ENCODE measurements around the gene GLRA1.
"Not testable (repeated sequence)": the region's sequence is repeated elsewhere in the genome, so short reads cannot be mapped to it uniquely, and the experiment has no call there.

Gene GLRA1

GRCh38 chr5:151873701-151874100, 51.0 kb downstream of the GLRA1 start:
- ATAC-seq: no peak
- H3K27ac Mint-ChIP-seq: no peak overlapping the region
- peaks cover 3% of the 10 kb centered on the region for H3K4me1 Mint-ChIP-seq
- no peak overlapping the region for H3K4me3 Mint-ChIP-seq
- no peaks in the 10 kb centered on the region for H3K36me3 Mint-ChIP-seq
- DNase-seq (ENCODE audit: low spot score in 2 of 2): no peak
- peaks cover 9% of the 10 kb centered on the region for H3K9me3 Mint-ChIP-seq

- DNase-seq (ENCODE audit: low spot score in 2 of 2): no peak
- no peak overlapping the region for H3K4me3 Mint-ChIP-seq
- ATAC-seq: no peak
- H3K27ac Mint-ChIP-seq: no peak overlapping the region
- H3K36me3 Mint-ChIP-seq: no peaks in the 10 kb centered on the region
- peaks cover 6% of the 10 kb centered on the region for H3K9me3 Mint-ChIP-seq
- H3K4me1 Mint-ChIP-seq: peaks cover 7% of the 10 kb centered on the region
Observed at GRCh38 chr5:151872701-151873100, 52.0 kb downstream of the GLRA1 start.

GRCh38 chr5:151870820-151871219, 53.8 kb downstream of the GLRA1 start:
- Mint-ChIP-seq H3K4me3 (no peak overlapping the region), H3K9me3 (no peaks in the 10 kb centered on the region), H3K36me3 (no peaks in the 10 kb centered on the region), H3K27ac (no peak overlapping the region), H3K4me1 (peaks cover 7% of the 10 kb centered on the region)
- DNase-seq (ENCODE audit: low spot score in 2 of 2) (no peak), ATAC-seq (peak; percentile 79)

- Mint-ChIP-seq H3K36me3 (no peaks in the 10 kb centered on the region), H3K4me1 (peaks cover 7% of the 10 kb centered on the region), H3K4me3 (no peak overlapping the region), H3K27ac (no peak overlapping the region), H3K9me3 (no peaks in the 10 kb centered on the region)
- DNase-seq (ENCODE audit: low spot score in 2 of 2): no peak
- no peak for ATAC-seq
Observed at GRCh38 chr5:151870271-151870670, 54.4 kb downstream of the GLRA1 start.

- ATAC-seq (no peak), DNase-seq (ENCODE audit: low spot score in 2 of 2) (no peak)
- Mint-ChIP-seq H3K9me3 (no peaks in the 10 kb centered on the region), H3K4me3 (no peak overlapping the region), H3K27ac (no peak overlapping the region), H3K36me3 (no peaks in the 10 kb centered on the region), H3K4me1 (peaks cover 7% of the 10 kb centered on the region)
Observed at GRCh38 chr5:151869843-151870242, 54.8 kb downstream of the GLRA1 start.

GRCh38 chr5:151868451-151868850, 56.2 kb downstream of the GLRA1 start:
- Mint-ChIP-seq H3K4me1 (peaks cover 7% of the 10 kb centered on the region), H3K9me3 (no peaks in the 10 kb centered on the region), H3K36me3 (no peaks in the 10 kb centered on the region), H3K27ac (peak overlapping the region; percentile 38), H3K4me3 (no peak overlapping the region)
- DNase-seq (ENCODE audit: low spot score in 2 of 2) (peak in 1 of 2 donors; percentile 3), ATAC-seq (peak; percentile 96)

- Mint-ChIP-seq H3K9me3 (no peaks in the 10 kb centered on the region), H3K36me3 (no peaks in the 10 kb centered on the region), H3K4me1 (peaks cover 7% of the 10 kb centered on the region), H3K27ac (no peak overlapping the region), H3K4me3 (no peak overlapping the region)
- ATAC-seq (no peak), DNase-seq (ENCODE audit: low spot score in 2 of 2) (no peak)
Observed at GRCh38 chr5:151864061-151864748, 60.4 kb downstream of the GLRA1 start.

- no peaks in the 10 kb centered on the region for H3K9me3 Mint-ChIP-seq
- H3K4me3 Mint-ChIP-seq: no peak overlapping the region
- H3K4me1 Mint-ChIP-seq: peaks cover 3% of the 10 kb centered on the region
- H3K27ac Mint-ChIP-seq: no peak overlapping the region
- DNase-seq (ENCODE audit: low spot score in 2 of 2): no peak
- no peak for ATAC-seq
- no peaks in the 10 kb centered on the region for H3K36me3 Mint-ChIP-seq
Observed at GRCh38 chr5:151863566-151863965, 61.1 kb downstream of the GLRA1 start.

- ATAC-seq (no peak), DNase-seq (ENCODE audit: low spot score in 2 of 2) (no peak)
- Mint-ChIP-seq H3K36me3 (no peaks in the 10 kb centered on the region), H3K9me3 (no peaks in the 10 kb centered on the region), H3K4me1 (peaks cover 2% of the 10 kb centered on the region), H3K4me3 (no peak overlapping the region), H3K27ac (no peak overlapping the region)
Observed at GRCh38 chr5:151862811-151863472, 61.7 kb downstream of the GLRA1 start.

- not testable (repeated sequence) for H3K9me3 Mint-ChIP-seq; H3K27ac Mint-ChIP-seq; H3K4me3 Mint-ChIP-seq; H3K36me3 Mint-ChIP-seq; ATAC-seq; H3K4me1 Mint-ChIP-seq; DNase-seq (ENCODE audit: low spot score in 2 of 2)
Observed at GRCh38 chr5:151860867-151861266, 63.8 kb downstream of the GLRA1 start.

GRCh38 chr5:151856861-151857260, 67.8 kb downstream of the GLRA1 start:
- Mint-ChIP-seq H3K36me3 (no peaks in the 10 kb centered on the region), H3K9me3 (no peaks in the 10 kb centered on the region), H3K27ac (no peak overlapping the region), H3K4me3 (no peak overlapping the region), H3K4me1 (peaks cover 4% of the 10 kb centered on the region)
- ATAC-seq (no peak), DNase-seq (ENCODE audit: low spot score in 2 of 2) (no peak)

GRCh38 chr5:151855701-151856100, 69.0 kb downstream of the GLRA1 start:
- H3K36me3 Mint-ChIP-seq: no peaks in the 10 kb centered on the region
- no peak overlapping the region for H3K4me3 Mint-ChIP-seq

GRCh38 chr5:151847871-151848270, 76.8 kb downstream of the GLRA1 start:
- Mint-ChIP-seq H3K9me3 (no peaks in the 10 kb centered on the region), H3K27ac (no peak overlapping the region), H3K36me3 (no peaks in the 10 kb centered on the region), H3K4me3 (no peak overlapping the region), H3K4me1 (no peaks in the 10 kb centered on the region)
- no peak for DNase-seq (ENCODE audit: low spot score in 2 of 2)
- ATAC-seq: no peak

More at GRCh38 chr5:151855701-151856100, 69.0 kb downstream of the GLRA1 start:
- Mint-ChIP-seq H3K4me1 (peaks cover 4% of the 10 kb centered on the region), H3K9me3 (no peaks in the 10 kb centered on the region), H3K27ac (no peak overlapping the region)
- no peak for ATAC-seq
- DNase-seq (ENCODE audit: low spot score in 2 of 2): no peak

- no peaks in the 10 kb centered on the region for H3K9me3 Mint-ChIP-seq
- no peak for DNase-seq (ENCODE audit: low spot score in 2 of 2)
- ATAC-seq: no peak
- H3K36me3 Mint-ChIP-seq: no peaks in the 10 kb centered on the region
- H3K27ac Mint-ChIP-seq: no peak overlapping the region
- H3K4me1 Mint-ChIP-seq: no peaks in the 10 kb centered on the region
- no peak overlapping the region for H3K4me3 Mint-ChIP-seq
Observed at GRCh38 chr5:151846765-151847164, 77.9 kb downstream of the GLRA1 start.

- not testable (repeated sequence) for H3K36me3 Mint-ChIP-seq; H3K27ac Mint-ChIP-seq; H3K4me3 Mint-ChIP-seq; ATAC-seq; DNase-seq (ENCODE audit: low spot score in 2 of 2)
- peaks cover 29% of the 10 kb centered on the region for H3K4me1 Mint-ChIP-seq
- H3K9me3 Mint-ChIP-seq: peaks cover 34% of the 10 kb centered on the region
Observed at GRCh38 chr5:151832843-151833242, 91.8 kb downstream of the GLRA1 start.

GRCh38 chr5:151829370-151829769, 95.3 kb downstream of the GLRA1 start:
- DNase-seq (ENCODE audit: low spot score in 2 of 2) (no peak), ATAC-seq (no peak)
- peaks cover 18% of the 10 kb centered on the region for H3K9me3 Mint-ChIP-seq
- peaks cover 15% of the 10 kb centered on the region for H3K36me3 Mint-ChIP-seq
- no peak overlapping the region for H3K4me3 Mint-ChIP-seq
- no peak overlapping the region for H3K27ac Mint-ChIP-seq
- H3K4me1 Mint-ChIP-seq: peaks cover 29% of the 10 kb centered on the region

All from stimulated activated effector memory CD8-positive, alpha-beta T cell treated with anti-CD3 and anti-CD28 coated beads, Interleukin-12 subunit alpha, Interleukin-12 subunit beta, amount 100 ng/mL, for 72 hours (primary cell).